ENCODE results near the gene CDKAL1.

CDKAL1 gene

DNA sequence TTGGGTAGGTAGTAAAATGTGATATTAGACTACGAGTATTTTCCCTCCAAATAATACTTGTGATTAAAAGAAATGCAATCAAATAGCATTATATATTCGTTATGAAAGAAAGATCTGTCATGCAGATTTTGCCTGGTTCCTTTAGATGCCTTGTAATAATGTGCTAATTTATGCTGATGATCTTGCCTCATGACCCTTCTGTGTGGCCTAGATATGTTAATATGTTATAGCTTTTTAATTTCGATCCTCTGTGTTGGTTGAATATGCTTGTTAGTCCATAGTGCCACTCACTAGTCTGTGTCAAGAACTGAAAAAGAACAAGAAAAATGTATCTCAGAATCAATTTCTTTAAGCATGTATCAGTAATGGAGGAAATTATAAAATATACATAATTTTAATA, 31.9 kb downstream of the CDKAL1 start:
- no peaks in the 10 kb centered on the region for H3K4me1 ChIP-seq (ENCODE audit: insufficient read depth, insufficient read length)
- H3K9ac ChIP-seq (ENCODE audit: insufficient read length, low read depth): no peak overlapping the region
- no peak for DNase-seq (ENCODE audit: low read depth, low spot score)
- no peaks in the 10 kb centered on the region for H3K27me3 ChIP-seq (ENCODE audit: insufficient read depth, insufficient read length)
- H3K9me3 ChIP-seq (ENCODE audit: insufficient read depth, low read length): no peaks in the 10 kb centered on the region
- no peaks in the 10 kb centered on the region for H3K36me3 ChIP-seq (ENCODE audit: insufficient read depth, insufficient read length, low read length)
- no peak overlapping the region for H3K4me3 ChIP-seq (ENCODE audit: insufficient read length, low read depth)
- TF ChIP-seq SUZ12 (IDR thresholded peaks at IDR 0.05; ENCODE audit: extremely low read depth, insufficient read depth, insufficient read length): no peak
- TF ChIP-seq YY1 (IDR thresholded peaks at IDR 0.05; ENCODE audit: insufficient read depth, insufficient read length): no peak
- no peak for TF ChIP-seq ZNF274 (IDR thresholded peaks at IDR 0.05; ENCODE audit: low read depth, low read length)

DNA sequence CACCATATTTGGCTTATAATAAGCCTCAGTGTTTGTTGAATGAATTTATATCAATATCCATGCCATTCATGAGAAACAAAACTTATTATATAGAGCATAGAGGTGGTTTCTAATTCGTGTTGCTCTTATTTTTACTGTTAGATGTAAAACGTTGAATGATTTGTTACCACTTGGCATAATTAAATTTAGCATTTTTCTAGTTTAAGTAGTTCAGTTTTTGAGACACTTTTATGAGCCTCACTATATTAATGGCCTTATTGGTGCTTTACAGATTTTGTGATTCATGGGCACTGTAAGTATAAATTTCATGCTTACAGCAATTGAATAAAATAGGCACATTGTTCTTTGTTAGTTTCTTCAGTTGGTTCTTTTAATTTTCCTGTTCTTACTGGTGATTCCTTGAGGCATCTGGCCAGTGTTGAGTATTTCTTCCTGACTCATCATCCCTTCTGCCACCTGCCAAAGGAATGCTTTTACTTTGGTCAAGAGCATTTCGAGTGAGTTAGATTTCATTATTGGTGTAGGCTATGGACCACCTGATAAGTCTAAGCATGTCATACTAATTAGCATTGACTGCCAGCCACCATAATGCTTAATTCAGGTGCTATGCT, 34.8 kb downstream of the CDKAL1 start:
- Histone ChIP-seq H3K36me3 (ENCODE audit: insufficient read depth, insufficient read length, low read length) (no peaks in the 10 kb centered on the region), H3K9me3 (ENCODE audit: insufficient read depth, low read length) (no peaks in the 10 kb centered on the region), H3K4me3 (ENCODE audit: insufficient read length, low read depth) (no peak overlapping the region), H3K4me1 (ENCODE audit: insufficient read depth, insufficient read length) (no peaks in the 10 kb centered on the region), H3K9ac (ENCODE audit: insufficient read length, low read depth) (no peak overlapping the region), H3K27me3 (ENCODE audit: insufficient read depth, insufficient read length) (no peaks in the 10 kb centered on the region)
- TF ChIP-seq SUZ12 (IDR thresholded peaks at IDR 0.05; ENCODE audit: extremely low read depth, insufficient read depth, insufficient read length) (no peak), ZNF274 (IDR thresholded peaks at IDR 0.05; ENCODE audit: low read depth, low read length) (no peak), YY1 (IDR thresholded peaks at IDR 0.05; ENCODE audit: insufficient read depth, insufficient read length) (no peak)
- DNase-seq (ENCODE audit: low read depth, low spot score): no peak

- TF ChIP-seq SUZ12 (IDR thresholded peaks at IDR 0.05; ENCODE audit: extremely low read depth, insufficient read depth, insufficient read length) (no peak), ZNF274 (IDR thresholded peaks at IDR 0.05; ENCODE audit: low read depth, low read length) (no peak), YY1 (IDR thresholded peaks at IDR 0.05; ENCODE audit: insufficient read depth, insufficient read length) (no peak)
- Histone ChIP-seq H3K27me3 (ENCODE audit: insufficient read depth, insufficient read length) (no peaks in the 10 kb centered on the region), H3K4me1 (ENCODE audit: insufficient read depth, insufficient read length) (no peaks in the 10 kb centered on the region), H3K9ac (ENCODE audit: insufficient read length, low read depth) (no peak overlapping the region), H3K4me3 (ENCODE audit: insufficient read length, low read depth) (no peak overlapping the region), H3K9me3 (ENCODE audit: insufficient read depth, low read length) (no peaks in the 10 kb centered on the region), H3K36me3 (ENCODE audit: insufficient read depth, insufficient read length, low read length) (no peaks in the 10 kb centered on the region)
- no peak for DNase-seq (ENCODE audit: low read depth, low spot score)
These were observed 37.0 kb downstream of the CDKAL1 start for GRCh38 chr6:20571261-20571660.

- Histone ChIP-seq H3K27me3 (ENCODE audit: insufficient read depth, insufficient read length) (no peaks in the 10 kb centered on the region), H3K4me1 (ENCODE audit: insufficient read depth, insufficient read length) (no peaks in the 10 kb centered on the region), H3K9me3 (ENCODE audit: insufficient read depth, low read length) (no peaks in the 10 kb centered on the region), H3K4me3 (ENCODE audit: insufficient read length, low read depth) (no peak overlapping the region), H3K9ac (ENCODE audit: insufficient read length, low read depth) (no peak overlapping the region), H3K36me3 (ENCODE audit: insufficient read depth, insufficient read length, low read length) (peaks cover 7% of the 10 kb centered on the region)
- DNase-seq (ENCODE audit: low read depth, low spot score): no peak
- TF ChIP-seq SUZ12 (IDR thresholded peaks at IDR 0.05; ENCODE audit: extremely low read depth, insufficient read depth, insufficient read length) (no peak), ZNF274 (IDR thresholded peaks at IDR 0.05; ENCODE audit: low read depth, low read length) (no peak), YY1 (IDR thresholded peaks at IDR 0.05; ENCODE audit: insufficient read depth, insufficient read length) (no peak)
These were observed 38.0 kb downstream of the CDKAL1 start for GRCh38 chr6:20572288-20572687.

- Histone ChIP-seq H3K9me3 (ENCODE audit: insufficient read depth, low read length) (no peaks in the 10 kb centered on the region), H3K36me3 (ENCODE audit: insufficient read depth, insufficient read length, low read length) (peaks cover 7% of the 10 kb centered on the region), H3K9ac (ENCODE audit: insufficient read length, low read depth) (no peak overlapping the region), H3K4me1 (ENCODE audit: insufficient read depth, insufficient read length) (no peaks in the 10 kb centered on the region), H3K27me3 (ENCODE audit: insufficient read depth, insufficient read length) (no peaks in the 10 kb centered on the region), H3K4me3 (ENCODE audit: insufficient read length, low read depth) (no peak overlapping the region)
- no peak for DNase-seq (ENCODE audit: low read depth, low spot score)
- TF ChIP-seq SUZ12 (IDR thresholded peaks at IDR 0.05; ENCODE audit: extremely low read depth, insufficient read depth, insufficient read length): no peak
- TF ChIP-seq YY1 (IDR thresholded peaks at IDR 0.05; ENCODE audit: insufficient read depth, insufficient read length): no peak
- TF ChIP-seq ZNF274 (IDR thresholded peaks at IDR 0.05; ENCODE audit: low read depth, low read length): no peak
These were observed 38.7 kb downstream of the CDKAL1 start for GRCh38 chr6:20572940-20573339.

GRCh38 chr6:20574355-20574754, 40.1 kb downstream of the CDKAL1 start:
- TF ChIP-seq YY1 (IDR thresholded peaks at IDR 0.05; ENCODE audit: insufficient read depth, insufficient read length) (no peak), SUZ12 (IDR thresholded peaks at IDR 0.05; ENCODE audit: extremely low read depth, insufficient read depth, insufficient read length) (no peak), ZNF274 (IDR thresholded peaks at IDR 0.05; ENCODE audit: low read depth, low read length) (no peak)
- Histone ChIP-seq H3K9me3 (ENCODE audit: insufficient read depth, low read length) (no peaks in the 10 kb centered on the region), H3K4me1 (ENCODE audit: insufficient read depth, insufficient read length) (no peaks in the 10 kb centered on the region), H3K4me3 (ENCODE audit: insufficient read length, low read depth) (no peak overlapping the region), H3K9ac (ENCODE audit: insufficient read length, low read depth) (no peak overlapping the region), H3K36me3 (ENCODE audit: insufficient read depth, insufficient read length, low read length) (peaks cover 7% of the 10 kb centered on the region), H3K27me3 (ENCODE audit: insufficient read depth, insufficient read length) (no peaks in the 10 kb centered on the region)
- no peak for DNase-seq (ENCODE audit: low read depth, low spot score)

DNA sequence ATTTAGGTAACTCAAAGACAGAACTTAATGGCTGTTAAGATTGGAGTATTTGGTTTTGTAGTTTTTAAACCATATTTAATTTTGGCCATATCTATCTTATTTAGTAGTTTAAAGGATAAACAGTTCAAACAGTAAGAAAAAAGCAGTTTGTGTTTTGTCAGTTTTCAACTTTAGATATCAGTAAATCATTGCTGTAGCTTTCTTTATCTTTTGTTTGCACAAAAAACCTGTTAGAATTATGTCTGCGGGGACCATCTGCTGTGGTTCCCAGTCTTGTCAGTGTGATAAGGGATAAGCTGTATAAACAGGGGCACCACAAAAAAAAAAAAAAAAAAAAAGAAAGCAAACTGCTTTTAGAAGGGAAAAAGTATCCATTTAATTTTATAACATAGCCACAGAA, 40.9 kb downstream of the CDKAL1 start:
- TF ChIP-seq YY1 (IDR thresholded peaks at IDR 0.05; ENCODE audit: insufficient read depth, insufficient read length) (no peak), ZNF274 (IDR thresholded peaks at IDR 0.05; ENCODE audit: low read depth, low read length) (no peak), SUZ12 (IDR thresholded peaks at IDR 0.05; ENCODE audit: extremely low read depth, insufficient read depth, insufficient read length) (no peak)

More for the DNA sequence above, 40.9 kb downstream of the CDKAL1 start:
- no peak overlapping the region for H3K4me3 ChIP-seq (ENCODE audit: insufficient read length, low read depth)
- peaks cover 7% of the 10 kb centered on the region for H3K36me3 ChIP-seq (ENCODE audit: insufficient read depth, insufficient read length, low read length)
- DNase-seq (ENCODE audit: low read depth, low spot score): no peak
- no peak overlapping the region for H3K9ac ChIP-seq (ENCODE audit: insufficient read length, low read depth)
- no peaks in the 10 kb centered on the region for H3K27me3 ChIP-seq (ENCODE audit: insufficient read depth, insufficient read length)
- H3K9me3 ChIP-seq (ENCODE audit: insufficient read depth, low read length): no peaks in the 10 kb centered on the region
- H3K4me1 ChIP-seq (ENCODE audit: insufficient read depth, insufficient read length): no peaks in the 10 kb centered on the region
